Astrocyte of the spinal cord (primary cell): ENCODE results near the gene SLC35F3.

ENCODE experiments used
- DNase-seq: peaks from one replicate; pipeline ENCODE4 v3.0.0; 2011; ENCODE audit warnings: low read depth, low spot score
- H3K4me3 ChIP-seq: 2 replicates; pipeline ENCODE4 v1.5.1; 2011; ENCODE audit warnings: low read depth, mild to moderate bottlenecking, low read length, moderate library complexity
- in situ Hi-C: cut with HindIII; loops from 2 replicates; pipeline ENCODE4 v1.10.0; 2017; ENCODE audit warnings: low sequenced_read_pairs
- TF ChIP-seq, protein P1 (sequence below): IDR thresholded peaks from 2 replicates; pipeline ENCODE4 v1.5.1; 2012; ENCODE audit warnings: low read depth, mild to moderate bottlenecking, low read length, inconsistent platforms

SLC35F3 gene

GRCh38 chr1:233907151-233907550 lies 2.7 kb downstream of the SLC35F3 start:
- DNase-seq: no peak

DNA sequence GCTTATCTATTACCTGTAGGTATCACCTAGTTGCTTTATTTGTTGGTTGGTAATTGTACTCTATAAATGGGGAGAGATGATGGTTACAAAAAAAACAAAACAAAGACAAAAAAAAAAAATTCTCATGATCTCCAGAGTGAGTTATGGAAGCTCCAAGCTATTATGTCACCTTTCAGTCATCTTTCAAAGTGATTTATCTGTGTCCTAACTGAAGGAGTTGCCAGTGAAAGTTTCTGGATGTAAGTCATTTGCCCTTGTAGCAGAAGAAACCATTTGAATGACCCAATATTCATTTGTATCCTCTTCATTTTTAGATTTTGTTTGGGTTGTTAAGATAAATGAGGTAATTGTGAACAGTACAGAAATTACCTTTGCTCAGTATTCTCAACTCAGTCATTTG lies 3.6 kb downstream of the SLC35F3 start:
- in situ Hi-C loops: no loop called here
- TF ChIP-seq, protein P1, sequence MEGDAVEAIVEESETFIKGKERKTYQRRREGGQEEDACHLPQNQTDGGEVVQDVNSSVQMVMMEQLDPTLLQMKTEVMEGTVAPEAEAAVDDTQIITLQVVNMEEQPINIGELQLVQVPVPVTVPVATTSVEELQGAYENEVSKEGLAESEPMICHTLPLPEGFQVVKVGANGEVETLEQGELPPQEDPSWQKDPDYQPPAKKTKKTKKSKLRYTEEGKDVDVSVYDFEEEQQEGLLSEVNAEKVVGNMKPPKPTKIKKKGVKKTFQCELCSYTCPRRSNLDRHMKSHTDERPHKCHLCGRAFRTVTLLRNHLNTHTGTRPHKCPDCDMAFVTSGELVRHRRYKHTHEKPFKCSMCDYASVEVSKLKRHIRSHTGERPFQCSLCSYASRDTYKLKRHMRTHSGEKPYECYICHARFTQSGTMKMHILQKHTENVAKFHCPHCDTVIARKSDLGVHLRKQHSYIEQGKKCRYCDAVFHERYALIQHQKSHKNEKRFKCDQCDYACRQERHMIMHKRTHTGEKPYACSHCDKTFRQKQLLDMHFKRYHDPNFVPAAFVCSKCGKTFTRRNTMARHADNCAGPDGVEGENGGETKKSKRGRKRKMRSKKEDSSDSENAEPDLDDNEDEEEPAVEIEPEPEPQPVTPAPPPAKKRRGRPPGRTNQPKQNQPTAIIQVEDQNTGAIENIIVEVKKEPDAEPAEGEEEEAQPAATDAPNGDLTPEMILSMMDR: no peak
- H3K4me3 ChIP-seq: no peak overlapping the region
- no peak for DNase-seq

More at GRCh38 chr1:233907151-233907550, 2.7 kb downstream of the SLC35F3 start:
- no peak overlapping the region for H3K4me3 ChIP-seq
- in situ Hi-C loops: no loop called here
- TF ChIP-seq, protein P1: no peak

GRCh38 chr1:233909195-233909594 lies 4.7 kb downstream of the SLC35F3 start:
- in situ Hi-C loops: no loop called here
- peak; percentile 85 for DNase-seq
- no peak overlapping the region for H3K4me3 ChIP-seq
- TF ChIP-seq, protein P1: no peak

- DNase-seq: no peak
Observed at GRCh38 chr1:233912447-233912846, 8.0 kb downstream of the SLC35F3 start.

GRCh38 chr1:233912909-233913308 lies 8.4 kb downstream of the SLC35F3 start:
- DNase-seq: no peak
- in situ Hi-C loops: no loop called here
- TF ChIP-seq, protein P1: no peak
- no peak overlapping the region for H3K4me3 ChIP-seq

More at GRCh38 chr1:233912447-233912846, 8.0 kb downstream of the SLC35F3 start:
- in situ Hi-C loops: no loop called here
- TF ChIP-seq, protein P1: no peak
- H3K4me3 ChIP-seq: no peak overlapping the region

DNA sequence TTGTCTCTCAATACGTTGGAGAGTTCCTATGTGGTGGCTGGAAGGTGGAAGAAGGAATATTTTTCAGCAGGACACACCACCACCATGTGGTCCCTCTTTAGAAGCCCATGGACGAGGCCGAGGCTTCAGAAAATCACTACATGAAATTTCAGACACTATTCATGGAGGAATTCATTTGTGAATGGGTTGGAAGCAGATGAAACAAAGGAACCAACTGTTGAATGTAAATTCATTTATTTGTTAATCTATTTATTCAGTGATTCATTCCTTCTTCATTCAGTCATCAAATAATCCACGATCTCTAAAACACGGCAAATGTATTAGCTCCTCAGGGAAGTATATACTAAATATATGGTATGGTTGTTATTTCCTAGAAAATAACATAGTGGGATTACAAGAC lies 12.2 kb downstream of the SLC35F3 start:
- in situ Hi-C loops: no loop called here
- peak; percentile 80 for DNase-seq
- H3K4me3 ChIP-seq: no peak overlapping the region
- TF ChIP-seq, protein P1: peak; percentile 10

- TF ChIP-seq, protein P1: no peak
- no peak for DNase-seq
- no peak overlapping the region for H3K4me3 ChIP-seq
- in situ Hi-C loops: no loop called here
Observed at GRCh38 chr1:233919786-233920185, 15.3 kb downstream of the SLC35F3 start.
